K562 (cell line): ENCODE results near the gene SP6. TPM values are rescaled to one million over a fixed set of nuclear protein-coding genes. Genes with fewer than 3 reads are reported as not detected.

Experiments used
- BRD9 ChIP-seq: fragments of 450-650 bp; IDR thresholded peaks from 2 replicates; pipeline ENCODE4 v1.6.1; 2018; ENCODE audit warnings: low read depth; ENCODE audit not compliant: partially characterized antibody
- CAMTA2 ChIP-seq: fragments of 250-450 bp; sonication (Bioruptor Pico); conservative IDR thresholded peaks from 2 replicates; pipeline ENCODE4 v1.5.1; 2022
- EGR1 ChIP-seq: fragments of 450-650 bp; conservative IDR thresholded peaks from 2 replicates; pipeline ENCODE4 v1.6.1; 2017; ENCODE audit warnings: mild to moderate bottlenecking
- FOXM1 ChIP-seq, 2 experiments: fragments of 450-650 bp in 1 of 2; sonication (generic) in 1 of 2; formaldehyde crosslinking in 1 of 2; IDR thresholded peaks; 2 replicates each; pipeline versions ENCODE4 v1.6.1 to v1.9.0; 2017 to 2022; ENCODE audit warnings: low read depth in 2 of 2, mild to moderate bottlenecking in 2 of 2, missing genetic modification reagents in 1 of 2, moderate library complexity in 1 of 2
- KHSRP ChIP-seq: fragments of 450-650 bp; IDR thresholded peaks from 2 replicates; pipeline ENCODE4 v1.6.1; 2017
- MBD2 ChIP-seq: sonication (generic); IDR thresholded peaks from 2 replicates; pipeline ENCODE4 v1.6.1; 2016; ENCODE audit warnings: low read depth, borderline replicate concordance
- MECOM ChIP-seq: fragments of 250-450 bp; sonication (Bioruptor Pico); IDR thresholded peaks from 2 replicates; pipeline ENCODE4 v1.8.0; 2022; ENCODE audit warnings: inconsistent platforms
- MYNN ChIP-seq, 2 experiments: sonication (generic); formaldehyde crosslinking in 1 of 2; IDR thresholded peaks; 2 replicates each; pipeline versions ENCODE4 v1.5.0 to v1.6.1; 2016 to 2020; ENCODE audit warnings: antibody characterized with exemption in 1 of 2, missing genetic modification reagents in 1 of 2
- RBM39 ChIP-seq: fragments of 200-400 bp; formaldehyde crosslinking; optimal IDR thresholded peaks from 2 replicates; pipeline ENCODE3; 2018; ENCODE audit warnings: low read depth, low read length
- TRIM24 ChIP-seq, 2 experiments: fragments of 450-650 bp; IDR thresholded peaks; 2 replicates each; pipeline ENCODE4 v1.6.1; 2016
- XRCC5 ChIP-seq: fragments of 200-400 bp; formaldehyde crosslinking; IDR thresholded peaks from 2 replicates; pipeline ENCODE4 v1.6.1; 2017; ENCODE audit warnings: low read depth, mild to moderate bottlenecking, low read length
- ZBED1 ChIP-seq: IDR thresholded peaks from 2 replicates; pipeline ENCODE4 v1.6.1; 2014
- ZBTB7A ChIP-seq: IDR thresholded peaks from 2 replicates; pipeline ENCODE4 v1.6.1; 2011; ENCODE audit warnings: low read depth, mild to moderate bottlenecking, low read length, moderate library complexity, borderline replicate concordance; ENCODE audit not compliant: control insufficient read depth
- ZNF384 ChIP-seq: IDR thresholded peaks from 2 replicates; pipeline ENCODE4 v1.6.1; 2012; ENCODE audit warnings: low read depth, low read length, improper control_type of control experiment
- ZNF586 ChIP-seq: fragments of 450-650 bp; formaldehyde crosslinking; conservative IDR thresholded peaks from 2 replicates; pipeline ENCODE4 v1.4.0; 2020; ENCODE audit warnings: mild to moderate bottlenecking, moderate library complexity
- ZNF778 ChIP-seq: fragments of 450-650 bp; formaldehyde crosslinking; IDR thresholded peaks from 2 replicates; pipeline ENCODE4 v1.4.0; 2020; ENCODE audit warnings: mild to moderate bottlenecking, moderate library complexity
- polyA plus RNA-seq, 8 experiments: library from polyadenylated mRNA; depleted of rRNA in 4 of 8; stranded (reverse) in 5 of 8; unstranded in 3 of 8; fragments of >200 nt; fragmentation: Nextera tagmentation in 2 of 8; fragmentation: Illumina TruSeq in 1 of 8; extraction: Ambion mirVana in 2 of 8; extraction: Trizol in 1 of 8; gene quantifications; 2 replicates each; pipeline versions ENCODE4 v1.2.1 to v1.2.3, GENCODE V29; 2011 to 2014; ENCODE audit warnings: inconsistent platforms in 1 of 8, missing spikeins in 1 of 8
- total RNA-seq, 7 experiments: library from RNA; depleted of rRNA in 6 of 7; stranded (reverse); fragments of >200 nt in 6 of 7; fragmentation: Illumina TruSeq in 2 of 7; extraction: Trizol in 2 of 7; gene quantifications; 2 replicates each; pipeline versions ENCODE4 v1.2.1 to v1.2.3, GENCODE V29; 2011 to 2021; ENCODE audit warnings: low replicate concordance in 1 of 7
- TF ChIP-seq, protein P1 (sequence below): fragments of 450-650 bp; IDR thresholded peaks from 2 replicates; pipeline ENCODE4 v1.6.1; 2017; ENCODE audit warnings: mild to moderate bottlenecking, moderate library complexity
- TF ChIP-seq, protein P2 (sequence below): IDR thresholded peaks from 3 replicates; pipeline ENCODE4 v1.6.1; 2011; ENCODE audit warnings: borderline replicate concordance, mild to moderate bottlenecking; ENCODE audit not compliant: insufficient read length, insufficient read depth
- TF ChIP-seq, protein P3 (sequence below): fragments of 250-450 bp; sonication (Bioruptor Pico); IDR thresholded peaks from 2 replicates; pipeline ENCODE4 v1.9.0; 2021; ENCODE audit warnings: mild to moderate bottlenecking
- TF ChIP-seq, protein P4 (sequence below): fragments of 250-450 bp; sonication (Bioruptor Pico); IDR thresholded peaks from 2 replicates; pipeline ENCODE4 v1.4.0; 2020; ENCODE audit warnings: mild to moderate bottlenecking, moderate library complexity, borderline replicate concordance
- TF ChIP-seq, protein P5 (sequence below): fragments of 250-450 bp; sonication (Bioruptor Pico); IDR thresholded peaks from 2 replicates; pipeline ENCODE4 v1.5.0; 2021; ENCODE audit warnings: mild to moderate bottlenecking, borderline replicate concordance

Gene SP6
- total and polyA plus RNA-seq, 9 of the 15 experiments (the other 6 are each of a cell fraction or from before 2014, with no cell fraction given): 0.11 to 7.9 (median 2.2) TPM

DNA sequence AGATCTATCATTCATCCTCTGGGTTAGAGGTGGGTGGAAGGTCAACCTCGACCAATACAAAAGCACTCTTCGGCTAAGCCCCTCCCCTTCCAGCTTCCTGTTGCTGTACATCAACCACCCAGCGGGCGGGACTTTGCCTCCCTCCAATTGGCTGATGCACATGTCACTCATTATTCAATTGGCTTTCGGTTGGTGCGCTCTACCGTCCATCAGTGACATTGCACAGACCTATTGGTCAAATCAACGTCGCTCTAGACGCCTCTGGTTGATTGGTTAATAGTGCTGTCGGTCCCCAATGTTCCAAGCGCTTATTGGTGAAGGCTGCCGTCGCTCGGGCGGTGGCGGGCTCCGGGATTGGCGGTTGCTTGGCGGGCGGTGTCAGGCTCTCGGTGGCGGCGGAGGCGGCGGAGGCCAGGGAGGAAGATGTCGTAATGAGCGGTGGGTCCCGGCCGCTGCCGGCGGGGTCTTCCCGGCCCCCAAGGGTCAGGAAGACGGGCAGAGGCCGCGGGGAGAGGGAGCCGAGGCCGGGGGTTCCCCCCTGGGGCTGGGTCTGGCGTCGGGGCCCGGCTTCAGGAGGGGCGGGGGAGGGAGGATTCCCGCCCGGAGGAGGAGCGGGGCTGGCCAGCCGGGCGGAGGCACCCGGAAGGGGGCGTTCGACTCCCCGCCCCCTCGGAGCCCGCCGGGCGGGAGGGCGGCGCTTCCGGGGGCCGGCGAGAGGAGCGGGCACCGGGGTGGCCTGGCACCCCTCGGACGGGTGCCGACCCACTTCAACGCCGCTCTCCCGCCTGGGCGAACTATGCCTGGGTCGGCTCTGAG is 45.1 kb upstream of the SP6 start, which contains the start of gene SP2 (continued):
- TF ChIP-seq, protein P1, sequence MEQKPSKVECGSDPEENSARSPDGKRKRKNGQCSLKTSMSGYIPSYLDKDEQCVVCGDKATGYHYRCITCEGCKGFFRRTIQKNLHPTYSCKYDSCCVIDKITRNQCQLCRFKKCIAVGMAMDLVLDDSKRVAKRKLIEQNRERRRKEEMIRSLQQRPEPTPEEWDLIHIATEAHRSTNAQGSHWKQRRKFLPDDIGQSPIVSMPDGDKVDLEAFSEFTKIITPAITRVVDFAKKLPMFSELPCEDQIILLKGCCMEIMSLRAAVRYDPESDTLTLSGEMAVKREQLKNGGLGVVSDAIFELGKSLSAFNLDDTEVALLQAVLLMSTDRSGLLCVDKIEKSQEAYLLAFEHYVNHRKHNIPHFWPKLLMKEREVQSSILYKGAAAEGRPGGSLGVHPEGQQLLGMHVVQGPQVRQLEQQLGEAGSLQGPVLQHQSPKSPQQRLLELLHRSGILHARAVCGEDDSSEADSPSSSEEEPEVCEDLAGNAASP: no peak
- TF ChIP-seq, protein P2, sequence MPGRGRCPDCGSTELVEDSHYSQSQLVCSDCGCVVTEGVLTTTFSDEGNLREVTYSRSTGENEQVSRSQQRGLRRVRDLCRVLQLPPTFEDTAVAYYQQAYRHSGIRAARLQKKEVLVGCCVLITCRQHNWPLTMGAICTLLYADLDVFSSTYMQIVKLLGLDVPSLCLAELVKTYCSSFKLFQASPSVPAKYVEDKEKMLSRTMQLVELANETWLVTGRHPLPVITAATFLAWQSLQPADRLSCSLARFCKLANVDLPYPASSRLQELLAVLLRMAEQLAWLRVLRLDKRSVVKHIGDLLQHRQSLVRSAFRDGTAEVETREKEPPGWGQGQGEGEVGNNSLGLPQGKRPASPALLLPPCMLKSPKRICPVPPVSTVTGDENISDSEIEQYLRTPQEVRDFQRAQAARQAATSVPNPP: no peak
- TF ChIP-seq ZBED1: no peak
- no peak for TF ChIP-seq RBM39
- peak; percentile 65; the same call in 1 of the 2 replicates for TF ChIP-seq KHSRP
- TF ChIP-seq, protein P3, sequence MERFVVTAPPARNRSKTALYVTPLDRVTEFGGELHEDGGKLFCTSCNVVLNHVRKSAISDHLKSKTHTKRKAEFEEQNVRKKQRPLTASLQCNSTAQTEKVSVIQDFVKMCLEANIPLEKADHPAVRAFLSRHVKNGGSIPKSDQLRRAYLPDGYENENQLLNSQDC (CRISPR knock-in tag): no peak
- no peak for TF ChIP-seq ZNF586 (CRISPR knock-in tag)
- TF ChIP-seq EGR1: peak; percentile 76
- TF ChIP-seq, protein P4, sequence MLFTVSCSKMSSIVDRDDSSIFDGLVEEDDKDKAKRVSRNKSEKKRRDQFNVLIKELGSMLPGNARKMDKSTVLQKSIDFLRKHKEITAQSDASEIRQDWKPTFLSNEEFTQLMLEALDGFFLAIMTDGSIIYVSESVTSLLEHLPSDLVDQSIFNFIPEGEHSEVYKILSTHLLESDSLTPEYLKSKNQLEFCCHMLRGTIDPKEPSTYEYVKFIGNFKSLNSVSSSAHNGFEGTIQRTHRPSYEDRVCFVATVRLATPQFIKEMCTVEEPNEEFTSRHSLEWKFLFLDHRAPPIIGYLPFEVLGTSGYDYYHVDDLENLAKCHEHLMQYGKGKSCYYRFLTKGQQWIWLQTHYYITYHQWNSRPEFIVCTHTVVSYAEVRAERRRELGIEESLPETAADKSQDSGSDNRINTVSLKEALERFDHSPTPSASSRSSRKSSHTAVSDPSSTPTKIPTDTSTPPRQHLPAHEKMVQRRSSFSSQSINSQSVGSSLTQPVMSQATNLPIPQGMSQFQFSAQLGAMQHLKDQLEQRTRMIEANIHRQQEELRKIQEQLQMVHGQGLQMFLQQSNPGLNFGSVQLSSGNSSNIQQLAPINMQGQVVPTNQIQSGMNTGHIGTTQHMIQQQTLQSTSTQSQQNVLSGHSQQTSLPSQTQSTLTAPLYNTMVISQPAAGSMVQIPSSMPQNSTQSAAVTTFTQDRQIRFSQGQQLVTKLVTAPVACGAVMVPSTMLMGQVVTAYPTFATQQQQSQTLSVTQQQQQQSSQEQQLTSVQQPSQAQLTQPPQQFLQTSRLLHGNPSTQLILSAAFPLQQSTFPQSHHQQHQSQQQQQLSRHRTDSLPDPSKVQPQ (CRISPR knock-in tag): no peak
- TF ChIP-seq BRD9: no peak
- TF ChIP-seq, protein P5, sequence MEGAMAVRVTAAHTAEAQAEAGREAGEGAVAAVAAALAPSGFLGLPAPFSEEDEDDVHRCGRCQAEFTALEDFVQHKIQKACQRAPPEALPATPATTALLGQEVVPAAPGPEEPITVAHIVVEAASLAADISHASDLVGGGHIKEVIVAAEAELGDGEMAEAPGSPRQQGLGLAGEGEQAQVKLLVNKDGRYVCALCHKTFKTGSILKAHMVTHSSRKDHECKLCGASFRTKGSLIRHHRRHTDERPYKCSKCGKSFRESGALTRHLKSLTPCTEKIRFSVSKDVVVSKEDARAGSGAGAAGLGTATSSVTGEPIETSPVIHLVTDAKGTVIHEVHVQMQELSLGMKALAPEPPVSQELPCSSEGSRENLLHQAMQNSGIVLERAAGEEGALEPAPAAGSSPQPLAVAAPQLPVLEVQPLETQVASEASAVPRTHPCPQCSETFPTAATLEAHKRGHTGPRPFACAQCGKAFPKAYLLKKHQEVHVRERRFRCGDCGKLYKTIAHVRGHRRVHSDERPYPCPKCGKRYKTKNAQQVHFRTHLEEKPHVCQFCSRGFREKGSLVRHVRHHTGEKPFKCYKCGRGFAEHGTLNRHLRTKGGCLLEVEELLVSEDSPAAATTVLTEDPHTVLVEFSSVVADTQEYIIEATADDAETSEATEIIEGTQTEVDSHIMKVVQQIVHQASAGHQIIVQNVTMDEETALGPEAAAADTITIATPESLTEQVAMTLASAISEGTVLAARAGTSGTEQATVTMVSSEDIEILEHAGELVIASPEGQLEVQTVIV (CRISPR knock-in tag): no peak
- TF ChIP-seq CAMTA2 (CRISPR knock-in tag): no peak
- peak; percentile 100 for TF ChIP-seq MBD2
- TF ChIP-seq ZBTB7A: peak; percentile 90; the same call in 1 of the 2 replicates
- peak in 1 of 2 experiments; percentile 55; a peak in 2 of 4 replicates for TF ChIP-seq TRIM24 (IDR thresholded peaks at IDR 0.05)
- no peak for TF ChIP-seq XRCC5
- no peak for TF ChIP-seq ZNF778 (CRISPR knock-in tag)
- TF ChIP-seq MYNN (IDR thresholded peaks at IDR 0.05): no peak
- TF ChIP-seq MYNN (CRISPR knock-in tag; IDR thresholded peaks at IDR 0.05): no peak
- no peak for TF ChIP-seq ZNF384
- no peak for TF ChIP-seq MECOM (CRISPR knock-in tag)
- peak; percentile 93 for TF ChIP-seq FOXM1 (IDR thresholded peaks at IDR 0.05; ENCODE audit: low read depth)
- TF ChIP-seq FOXM1 (CRISPR knock-in tag; IDR thresholded peaks at IDR 0.05; ENCODE audit: low read depth): no peak
